B cell (primary cell): Measurements from ENCODE around the gene INAFM2. TPM values are rescaled to one million over a fixed set of nuclear protein-coding genes. Genes with fewer than 3 reads are reported as not detected.
A peak's percentile ranks its signal among the peaks of the same experiment; 100 is the strongest.

Experiments used
- ATAC-seq: fragments of 200-7000 bp; cut with Tn5 transposase; one replicate; pipeline ENCODE4 v1.10.0; 2021; ENCODE audit warnings: low read depth, mild to moderate bottlenecking, moderate number of reproducible peaks, moderate library complexity
- CTCF ChIA-PET: fragments of 350-600 bp; sonication (Branson Sonifier 250); formaldehyde crosslinking; loops from one replicate; lab custom pipeline; 2021; ENCODE audit warnings: antibody characterized with exemption, inconsistent platforms; lab: Charles Lee
- POLR2A ChIA-PET: fragments of 350-600 bp; sonication (Branson Sonifier 250); formaldehyde crosslinking; loops from one replicate; lab custom pipeline; 2021; ENCODE audit warnings: antibody characterized with exemption; lab: Charles Lee
- DNase-seq: peaks from one replicate; pipeline ENCODE4 v3.0.0; 2013
- H2AFZ ChIP-seq: 2 replicates; pipeline ENCODE4 v1.6.1; 2012; ENCODE audit warnings: mild to moderate bottlenecking, low read depth, low read length; ENCODE audit not compliant: insufficient read depth, poor library complexity, severe bottlenecking
- H3K27ac ChIP-seq, 2 donors: 1 replicate in 1 of 2; 2 replicates in 1 of 2; pipeline ENCODE4 v1.5.1; 2012 to 2013; ENCODE audit warnings: low read length in 2 of 2, mild to moderate bottlenecking in 2 of 2, moderate library complexity in 1 of 2
- H3K27me3 ChIP-seq, 4 experiments: fragments of 200-600 bp in 1 of 4; sonication (generic) in 1 of 4; replicated peaks in 1 of 4; 1 replicate in 2 of 4; 2 replicates in 2 of 4; pipeline versions ENCODE4 v1.6.1 to v1.7.0; 2013 to 2016; ENCODE audit warnings: low read length in 3 of 4, mild to moderate bottlenecking in 2 of 4, mixed read lengths in 1 of 4, moderate library complexity in 1 of 4; ENCODE audit not compliant: insufficient read depth in 4 of 4, control insufficient read depth in 3 of 4; ENCODE audit errors: control extremely low read depth in 1 of 4
- H3K36me3 ChIP-seq, 2 experiments: replicated peaks in 1 of 2; 1 replicate in 1 of 2; 2 replicates in 1 of 2; pipeline versions ENCODE4 v1.6.1 to v1.7.1; 2013; ENCODE audit warnings: low read length in 1 of 2; ENCODE audit not compliant: insufficient read depth in 2 of 2, control insufficient read depth in 1 of 2; ENCODE audit errors: control extremely low read depth in 1 of 2, extremely low read depth in 1 of 2
- H3K4me1 ChIP-seq, 2 donors: fragments of 200-600 bp in 1 of 2; sonication (generic) in 1 of 2; 1 replicate in 1 of 2; 2 replicates in 1 of 2; pipeline versions ENCODE4 v1.5.1 to v1.6.1; 2013 to 2017; ENCODE audit warnings: low read length in 2 of 2; ENCODE audit not compliant: control insufficient read depth in 2 of 2, insufficient read depth in 2 of 2
- H3K4me2 ChIP-seq: replicated peaks from 2 replicates; pipeline ENCODE3; 2012; ENCODE audit warnings: mild to moderate bottlenecking, low read depth, low read length; ENCODE audit not compliant: poor library complexity, severe bottlenecking
- H3K4me3 ChIP-seq, 5 experiments: fragments of 200-600 bp in 1 of 5; sonication (generic) in 1 of 5; 1 replicate in 3 of 5; 2 replicates in 2 of 5; pipeline versions ENCODE4 v1.5.1 to v1.7.0; 2011 to 2016; ENCODE audit warnings: low read length in 4 of 5, mild to moderate bottlenecking in 4 of 5, low read depth in 2 of 5, control low read depth in 1 of 5, moderate library complexity in 1 of 5; ENCODE audit not compliant: insufficient read depth in 1 of 5; ENCODE audit errors: control extremely low read depth in 1 of 5, extremely low read depth in 1 of 5
- H3K79me2 ChIP-seq: fragments of 200-600 bp; sonication (generic); one replicate; pipeline ENCODE4 v1.6.0; 2016; ENCODE audit warnings: low read length; ENCODE audit not compliant: control insufficient read depth, insufficient read depth
- H3K9ac ChIP-seq: fragments of 200-600 bp; sonication (generic); 2 replicates; pipeline ENCODE4 v1.6.1; 2017; ENCODE audit warnings: mild to moderate bottlenecking, low read length, moderate library complexity
- H3K9me3 ChIP-seq, 3 donors: one replicate each; pipeline versions ENCODE4 v1.6.1 to v1.7.1; 2013; ENCODE audit warnings: low read length in 2 of 3; ENCODE audit not compliant: control insufficient read depth in 2 of 3, insufficient read depth in 1 of 3; ENCODE audit errors: control extremely low read depth in 1 of 3
- H4K20me1 ChIP-seq: 2 replicates; pipeline ENCODE4 v1.6.0; 2012; ENCODE audit warnings: mild to moderate bottlenecking, low read length; ENCODE audit not compliant: insufficient read depth, control insufficient read depth, poor library complexity, severe bottlenecking
- H3K27ac Mint-ChIP-seq: one replicate; pipeline ENCODE4 v1.8.0; 2021; ENCODE audit warnings: mixed read lengths
- H3K27me3 Mint-ChIP-seq: one replicate; pipeline ENCODE4 v1.8.0; 2021; ENCODE audit warnings: mixed read lengths
- H3K4me1 Mint-ChIP-seq: one replicate; pipeline ENCODE4 v1.8.0; 2021; ENCODE audit warnings: mixed read lengths
- H3K4me3 Mint-ChIP-seq: one replicate; pipeline ENCODE4 v1.8.0; 2021; ENCODE audit warnings: mixed read lengths
- H3K9me3 Mint-ChIP-seq: one replicate; pipeline ENCODE4 v1.8.0; 2022; ENCODE audit warnings: mixed read lengths; ENCODE audit not compliant: insufficient read depth
- CTCF ChIP-seq: fragments of 200-600 bp; IDR thresholded peaks from one replicate; pipeline ENCODE4 v1.8.0; 2022; ENCODE audit warnings: antibody characterized with exemption, mild to moderate bottlenecking
- EZH2 ChIP-seq: IDR thresholded peaks from 2 replicates; pipeline ENCODE4 v1.6.1; 2012; ENCODE audit warnings: borderline replicate concordance, low read depth, mild to moderate bottlenecking, moderate library complexity, low read length; ENCODE audit not compliant: insufficient read depth, poor library complexity, severe bottlenecking
- WGBS: methylation state at CpG from one replicate; pipeline ENCODE4 v1.1.5; 2013; ENCODE audit warnings: missing lambda C conversion rate; ENCODE audit not compliant: insufficient coverage; 5-methylcytosine and 5-hydroxymethylcytosine counted together
- intact Hi-C: fragments of 100-400 bp; cut with micrococcal nuclease; formaldehyde crosslinking; loops from one replicate; pipeline ENCODE4 v1.10.0; 2022
- polyA minus RNA-seq: library from RNA; depleted of rRNA, polyadenylated mRNA; stranded (reverse); fragments of >200 nt; gene quantifications from 2 replicates; pipeline ENCODE4 v1.2.3, GENCODE V29; 2012
- polyA plus RNA-seq: library from polyadenylated mRNA; depleted of rRNA; stranded (reverse); fragments of >200 nt; gene quantifications from 2 replicates; pipeline ENCODE4 v1.2.3, GENCODE V29; 2012
- total RNA-seq, 2 donors: library from RNA; stranded (reverse); fragments of 120-200 nt in 1 of 2; gene quantifications; 1 replicate in 1 of 2; 2 replicates in 1 of 2; pipeline versions ENCODE4 v1.2.3 to v1.2.4, GENCODE V29; 2013 to 2022

Gene INAFM2
- total RNA-seq, result 5.3 and 7.0 TPM in 2 replicates
- total RNA-seq (2013), result 15.1 TPM
- 1.8 and 3.0 TPM in 2 replicates for polyA plus RNA-seq
- polyA minus RNA-seq, result 4.4 and 5.1 TPM in 2 replicates

GRCh38 chr15:40323239-40323952 is at the start of gene INAFM2:
TSS of gene INAFM2 (plus strand) at chr15:40323692. CDS start at chr15:40324056, 364 bp downstream.
- peak within 1 kb of the TSS; percentile 66 for H3K9ac ChIP-seq
- Mint-ChIP-seq H3K9me3 (no peaks in the 10 kb centered on the region), H3K4me3 (peak within 1 kb of the TSS; percentile 85), H3K27me3 (no peaks in the 10 kb centered on the region), H3K4me1 (peaks cover 29% of the 10 kb centered on the region), H3K27ac (no peak within 1 kb of the TSS)
- peak within 1 kb of the TSS in 1 of 2 donors; percentile 10 for H3K27ac ChIP-seq
- H3K36me3 ChIP-seq, result no peaks in the 10 kb centered on the region
- H4K20me1 ChIP-seq, result no peaks in the 10 kb centered on the region
- POLR2A ChIA-PET, result interaction anchor here (0.5 to 1.4 kb wide), 6 partner anchors 9 to 370 kb away, joined by 3 to 14 read pairs (median 4); partner anchors contain the start of gene PLCB2
- TF ChIP-seq EZH2, result no peak
- TF ChIP-seq CTCF, result peak; percentile 75
- peaks cover 21 to 26% of the 10 kb centered on the region in 2 donors for H3K4me1 ChIP-seq
- H3K4me3 ChIP-seq, result peak within 1 kb of the TSS; percentile 25 to 71 (median 59)
- H2AFZ ChIP-seq, result peak within 1 kb of the TSS; percentile 63
- ATAC-seq (peak; percentile 89), DNase-seq (peak; percentile 97)
- peak within 1 kb of the TSS; percentile 92 for H3K4me2 ChIP-seq
- peaks cover 0 to 2% (median 0%) of the 10 kb centered on the region in 4 experiments for H3K27me3 ChIP-seq
- under 1% methylated on average over 103 of the region's 103 CpGs for WGBS
- CTCF ChIA-PET, result interaction anchor here (0.7 to 8.5 kb wide), 17 partner anchors 12 to 908 kb away, joined by 3 to 221 read pairs (median 4); partner anchors contain the start of genes CCDC9B, CHP1, EIF2AK4 and KNSTRN
- intact Hi-C loops, result loop anchor here (1.0 to 5.0 kb wide), 11 partner anchors 15 to 907 kb away; partner anchors contain the start of genes ANKRD63, BMF, BUB1B and CHP1
- H3K79me2 ChIP-seq, result no peaks in the 10 kb centered on the region
- peaks cover 0 to 2% (median 0%) of the 10 kb centered on the region in 3 donors for H3K9me3 ChIP-seq
